GM18511 (cell line): ENCODE results near the gene CTDP1.
"Not testable (repeated sequence)": the region's sequence is repeated elsewhere in the genome, so short reads cannot be mapped to it uniquely, and the experiment has no call there.

Source experiments
- ATAC-seq: cut with Tn5 transposase; IDR thresholded peaks from one replicate; pipeline ENCODE4 v1.9.1; 2021; ENCODE audit warnings: mild to moderate bottlenecking, moderate library complexity; ENCODE audit not compliant: unreplicated experiment

Gene CTDP1

DNA sequence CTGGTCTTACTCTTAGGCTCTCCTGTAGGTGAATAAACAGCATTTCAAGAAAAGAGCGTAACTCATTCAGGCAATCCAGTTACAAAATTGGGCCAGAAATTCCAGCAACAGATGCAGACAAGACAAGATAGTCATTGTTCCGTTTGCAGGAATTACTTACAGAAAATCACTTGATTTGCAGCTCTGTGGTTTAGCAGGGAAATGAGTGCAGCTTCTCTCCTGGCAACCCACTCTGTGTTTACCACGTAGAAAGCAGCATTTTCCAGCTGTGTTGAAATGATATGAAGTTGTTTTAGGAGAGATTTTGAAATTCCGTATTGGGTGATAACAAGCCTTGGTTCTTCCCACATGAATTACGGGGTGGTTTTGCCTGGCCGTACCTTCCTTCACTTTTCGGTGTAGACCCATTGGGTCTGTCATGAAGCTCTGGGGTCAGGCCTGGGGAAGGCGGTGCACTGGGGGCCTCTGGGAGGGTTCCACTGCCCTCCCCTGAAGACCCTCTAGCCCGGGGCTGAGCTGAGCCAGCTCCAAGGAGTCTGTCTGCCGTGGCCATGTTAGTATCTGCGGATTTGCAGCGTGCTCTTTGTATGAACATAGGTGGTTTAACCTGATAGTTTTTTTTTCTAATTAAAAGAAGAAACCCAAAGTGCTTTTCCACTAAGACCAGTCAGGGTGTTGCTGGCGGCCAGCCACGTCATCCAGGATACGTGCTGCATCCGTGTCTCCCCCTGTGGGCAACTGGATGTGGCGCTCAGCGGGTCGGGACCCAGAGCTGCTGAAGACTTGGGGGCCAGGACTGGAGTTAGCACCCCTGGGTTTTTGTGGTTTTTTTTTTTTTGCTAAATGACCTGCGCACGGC, 59.2 kb downstream of the CTDP1 start:
- no peak for ATAC-seq

DNA sequence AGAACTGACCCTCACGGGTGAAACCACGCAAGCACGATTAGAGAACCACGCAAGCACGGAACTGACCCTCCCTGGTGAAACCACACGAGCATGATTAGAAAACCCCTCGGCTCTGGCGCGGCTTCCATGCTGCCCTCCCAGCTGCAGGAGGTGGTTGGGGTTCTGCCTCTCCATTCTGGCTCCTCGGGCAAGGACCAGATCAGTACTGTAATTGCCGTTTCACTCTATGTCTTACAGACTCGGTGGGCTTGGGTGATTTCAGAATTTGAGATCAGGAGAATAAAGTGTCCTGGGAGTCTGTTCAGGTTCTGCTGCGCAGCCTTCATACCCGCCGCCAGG, 59.8 kb downstream of the CTDP1 start:
- ATAC-seq, result no peak

DNA sequence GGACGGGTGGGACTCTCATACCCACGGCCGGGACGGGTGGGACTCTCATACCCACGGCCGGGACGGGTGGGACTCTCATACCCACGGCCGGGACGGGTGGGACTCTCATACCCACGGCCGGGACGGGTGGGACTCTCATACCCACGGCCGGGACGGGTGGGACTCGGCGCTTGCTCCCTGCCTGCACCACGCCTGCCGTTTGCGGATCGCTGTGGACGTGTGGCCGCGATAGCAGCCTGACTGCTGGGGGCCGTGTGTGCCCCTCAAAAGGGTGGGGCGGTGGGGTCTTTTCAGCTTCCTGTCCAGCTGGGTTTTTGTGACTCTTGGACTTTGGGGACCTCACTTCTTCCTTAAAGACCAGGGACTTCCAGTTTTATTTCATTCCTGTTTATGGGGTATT, 60.4 kb downstream of the CTDP1 start:
- not testable (repeated sequence) for ATAC-seq

DNA sequence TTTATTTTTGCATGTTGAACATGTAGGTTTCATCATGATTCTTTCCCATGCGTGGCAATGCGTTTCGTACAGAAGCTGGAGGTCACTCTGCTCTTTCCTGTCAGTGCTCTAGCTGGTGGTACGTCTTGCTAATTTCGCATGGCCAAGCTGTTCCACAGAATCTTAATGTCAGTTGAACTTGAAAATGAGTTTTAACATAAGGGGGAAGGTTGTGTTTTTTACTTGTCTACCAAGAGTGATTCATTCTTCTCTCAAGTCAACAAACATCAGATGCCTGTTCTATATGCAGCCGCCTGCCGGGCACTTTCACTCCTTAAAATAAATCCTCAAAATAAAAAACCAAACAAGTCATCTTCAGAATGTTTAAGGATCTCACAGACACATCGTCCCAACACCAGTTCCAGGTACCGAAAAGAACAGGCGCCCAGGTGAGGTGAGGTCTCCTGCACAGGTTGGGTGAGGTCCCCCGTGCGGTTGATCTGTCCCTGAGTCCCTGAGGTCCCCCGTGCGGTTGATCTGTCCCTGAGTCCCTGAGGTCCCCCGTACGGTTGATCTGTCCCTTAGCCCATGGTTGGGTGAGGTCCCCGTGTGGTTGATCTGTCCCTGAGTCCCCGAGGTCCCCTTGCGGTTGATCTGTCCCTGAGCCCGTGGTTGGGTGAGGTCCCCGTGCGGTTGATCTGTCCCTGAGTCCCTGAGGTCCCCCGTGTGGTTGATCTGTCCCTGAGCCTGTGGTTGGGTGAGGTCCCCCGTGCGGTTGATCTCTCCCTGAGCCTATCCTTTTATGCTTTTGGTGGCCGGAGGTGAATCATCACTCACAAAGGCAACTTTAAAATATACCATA, 61.1 kb downstream of the CTDP1 start:
- no peak for ATAC-seq

- ATAC-seq, result no peak
Measured at GRCh38 chr18:79741362-79741700, 61.7 kb downstream of the CTDP1 start.

GRCh38 chr18:79742076-79742475, 62.5 kb downstream of the CTDP1 start:
- no peak for ATAC-seq

DNA sequence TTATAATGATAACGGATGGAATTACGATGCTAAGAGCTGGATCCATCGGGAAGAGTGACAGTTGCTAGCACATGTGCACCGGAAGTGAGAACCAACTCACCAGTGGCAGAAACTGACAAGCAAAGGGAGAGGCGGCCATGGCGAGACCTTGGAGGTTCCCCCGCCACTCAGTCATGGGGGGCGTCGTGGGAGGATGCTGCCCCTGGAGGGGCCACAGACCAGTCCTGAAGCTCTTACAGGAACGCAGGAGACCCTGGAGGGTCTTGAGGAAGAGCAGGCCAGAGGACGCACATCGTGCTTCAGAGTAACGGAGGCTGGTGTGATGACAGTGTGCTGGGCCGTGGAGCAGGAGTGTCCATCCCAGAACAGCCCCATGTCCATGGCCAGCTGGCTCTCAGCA, 65.0 kb downstream of the CTDP1 start:
- no peak for ATAC-seq

DNA sequence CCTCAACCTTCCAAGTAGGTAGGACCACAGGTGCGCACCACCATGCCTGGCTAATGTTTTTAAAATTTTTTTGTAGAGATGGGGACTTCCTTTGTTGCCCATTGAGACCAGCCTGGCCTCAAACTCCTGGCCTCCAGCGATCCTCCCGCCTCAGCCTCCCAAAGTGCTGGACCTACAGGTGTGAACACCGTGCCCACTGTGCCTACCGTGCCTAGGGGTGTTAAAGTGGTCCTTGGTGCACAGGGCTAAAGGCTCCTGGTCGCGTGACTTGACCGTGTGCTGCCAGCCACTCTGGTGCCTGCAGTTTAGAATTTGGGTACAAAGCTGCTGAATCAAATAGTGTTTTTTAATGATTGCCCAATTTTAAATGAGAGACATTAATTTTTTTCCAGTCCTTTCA, 67.1 kb downstream of the CTDP1 start:
- no peak for ATAC-seq

DNA sequence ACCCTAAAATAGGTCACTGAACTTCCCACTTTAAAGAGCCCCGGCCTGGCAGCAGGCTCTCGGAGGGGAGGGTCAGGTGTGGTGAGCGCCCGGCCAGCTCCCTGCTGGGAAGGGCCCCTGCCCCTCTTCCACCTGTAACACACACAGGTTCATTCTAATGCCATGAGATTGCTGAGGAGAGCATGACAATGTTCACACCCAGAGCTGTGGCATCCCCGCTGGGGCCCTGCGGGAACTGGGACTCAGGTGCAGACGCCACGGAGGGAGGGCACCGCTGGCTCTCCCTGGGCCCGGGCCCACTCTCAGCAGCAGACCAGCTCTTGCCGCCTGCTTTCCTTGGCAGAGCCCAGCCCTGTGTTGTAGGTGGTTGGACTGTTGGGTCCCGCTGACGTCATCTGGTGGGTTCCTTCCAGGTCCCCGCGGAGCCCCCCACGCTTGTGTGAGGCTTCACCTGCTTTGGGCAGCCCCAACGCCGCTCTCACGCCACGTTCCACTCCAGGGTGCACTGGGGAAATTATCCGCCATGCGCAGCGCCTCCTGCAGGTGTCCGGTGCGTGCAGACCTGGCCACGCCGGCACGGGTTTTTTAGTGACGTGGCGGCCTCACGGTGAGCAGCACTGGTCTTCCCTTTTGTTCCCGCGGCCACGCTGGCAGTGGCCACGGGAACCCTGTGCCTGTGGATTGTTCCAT, 67.7 kb downstream of the CTDP1 start:
- ATAC-seq, result no peak

GRCh38 chr18:79748321-79749180, 68.9 kb downstream of the CTDP1 start:
- no peak for ATAC-seq

- no peak for ATAC-seq
Measured at GRCh38 chr18:79749251-79750191, 69.9 kb downstream of the CTDP1 start.

DNA sequence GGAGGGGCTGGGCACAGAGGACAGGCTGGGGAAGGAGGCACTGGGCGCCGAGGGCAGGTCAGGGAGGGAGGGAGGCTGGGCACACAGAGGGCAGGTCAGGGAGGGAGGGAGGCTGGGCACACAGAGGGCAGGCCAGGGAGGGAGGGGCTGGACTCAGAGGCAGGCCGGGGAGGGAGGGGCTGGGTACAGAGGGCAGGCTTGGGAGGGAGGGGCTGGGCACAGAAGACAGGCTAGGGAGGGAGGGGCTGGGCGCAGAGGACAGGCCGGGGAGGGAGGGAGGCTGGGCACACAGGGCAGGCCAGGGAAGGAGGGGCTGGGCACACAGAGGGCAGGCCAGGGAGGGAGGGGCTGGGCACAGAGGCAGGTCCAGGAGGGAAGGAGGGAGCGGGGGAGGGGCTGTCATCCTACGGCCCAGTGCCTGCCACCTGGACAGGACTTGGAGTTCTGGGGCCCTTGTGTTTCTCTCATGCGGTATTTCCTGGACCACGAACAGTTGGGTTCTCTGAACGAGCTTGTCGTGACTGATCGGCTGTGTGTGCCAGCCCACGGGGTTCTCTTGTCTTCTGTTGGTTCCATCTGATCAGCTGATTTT, 71.5 kb downstream of the CTDP1 start:
- ATAC-seq, result no peak

GRCh38 chr18:79751918-79752578, 72.4 kb downstream of the CTDP1 start:
- not testable (repeated sequence) for ATAC-seq

DNA sequence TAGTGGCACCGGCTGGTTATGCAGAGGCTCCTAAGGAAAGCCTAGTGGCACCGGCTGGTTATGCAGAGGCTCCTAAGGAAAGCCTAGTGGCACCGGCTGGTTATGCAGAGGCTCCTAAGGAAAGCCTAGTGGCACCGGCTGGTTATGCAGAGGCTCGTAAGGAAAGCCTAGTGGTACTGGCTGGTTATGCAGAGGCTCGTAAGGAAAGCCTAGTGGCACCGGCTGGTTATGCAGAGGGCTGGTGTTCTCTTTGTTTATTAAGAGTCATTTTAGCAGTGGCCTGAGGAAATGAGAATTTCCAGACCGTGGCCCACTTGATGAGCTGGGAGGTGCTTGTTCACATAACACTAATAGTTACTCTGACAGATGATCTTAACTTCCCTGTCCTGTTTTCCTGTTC, 73.3 kb downstream of the CTDP1 start:
- ATAC-seq, result not testable (repeated sequence)

DNA sequence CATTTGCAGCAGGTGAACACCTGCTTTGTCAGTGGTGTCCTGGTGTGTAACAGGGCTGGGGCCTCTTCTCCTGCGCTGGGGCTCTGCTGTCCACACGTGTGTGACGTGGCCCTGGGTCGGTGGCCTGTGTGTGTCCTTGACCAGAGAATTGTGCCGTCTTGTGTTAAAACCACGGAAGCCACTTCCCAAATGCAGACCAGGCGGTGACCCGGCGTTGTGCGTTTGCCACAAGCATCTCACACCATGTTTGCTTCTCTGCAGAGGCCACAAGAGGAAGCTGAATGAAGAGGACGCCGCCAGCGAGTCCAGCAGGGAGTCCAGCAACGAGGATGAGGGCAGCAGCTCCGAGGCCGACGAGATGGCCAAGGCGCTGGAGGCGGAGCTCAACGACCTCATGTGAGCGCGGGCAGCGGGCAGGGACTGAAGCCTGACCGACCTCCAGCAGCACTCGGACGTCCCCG, 73.8 kb downstream of the CTDP1 start:
- ATAC-seq, result no peak

- no peak for ATAC-seq
Measured at GRCh38 chr18:79754022-79754761, 74.6 kb downstream of the CTDP1 start.

- ATAC-seq, result no peak
Measured at GRCh38 chr18:79754831-79755351, 75.3 kb downstream of the CTDP1 start.
